HEK293 (cell line): Measurements from ENCODE around the gene ULBP1.
A peak's percentile ranks its signal among the peaks of the same experiment; 100 is the strongest.

Experiments used
- CTCF ChIA-PET: fragments of 350-600 bp; formaldehyde crosslinking; extraction: SDS; loops from one replicate; lab custom pipeline; 2021; ENCODE audit warnings: antibody characterized with exemption; lab: Yijun Ruan, JAX
- POLR2A ChIA-PET: fragments of 300-600 bp; formaldehyde crosslinking; extraction: SDS; loops from one replicate; lab custom pipeline; 2020; ENCODE audit warnings: antibody characterized with exemption, inconsistent platforms; lab: Yijun Ruan, JAX
- H3K27ac ChIP-seq: fragments of 200-500 bp; sonication (Bioruptor generic); 2 replicates; pipeline ENCODE4 v1.5.1; 2014; ENCODE audit warnings: low read depth, low read length, control low read depth, inconsistent platforms; ENCODE audit errors: extremely low read depth
- H3K36me3 ChIP-seq, 2 experiments: fragments of 200-500 bp in 1 of 2; sonication (Bioruptor generic) in 1 of 2; 1 replicate in 1 of 2; 2 replicates in 1 of 2; pipeline ENCODE4 v1.5.1; 2014 to 2017; ENCODE audit warnings: inconsistent platforms in 2 of 2, low read length in 2 of 2; ENCODE audit not compliant: control insufficient read depth in 2 of 2, insufficient read depth in 1 of 2
- H3K4me1 ChIP-seq: fragments of 200-500 bp; sonication (Bioruptor generic); 2 replicates; pipeline ENCODE4 v1.5.1; 2014; ENCODE audit warnings: mild to moderate bottlenecking, low read length, inconsistent platforms; ENCODE audit not compliant: control insufficient read depth, insufficient read depth
- H3K4me3 ChIP-seq: 2 replicates; pipeline ENCODE4 v1.5.1; 2011; ENCODE audit warnings: low read depth, mild to moderate bottlenecking, control low read depth, low read length, moderate library complexity
- H3K9me3 ChIP-seq: fragments of 200-500 bp; sonication (Bioruptor generic); 2 replicates; pipeline ENCODE4 v1.5.1; 2014; ENCODE audit warnings: low read depth, low read length, inconsistent platforms; ENCODE audit not compliant: control insufficient read depth, insufficient read depth
- BCL6B ChIP-seq: fragments of 450-650 bp; formaldehyde crosslinking; IDR thresholded peaks from 2 replicates; pipeline ENCODE4 v1.5.1; 2017; ENCODE audit warnings: missing biosample characterization, missing genetic modification characterization
- GLIS1 ChIP-seq: fragments of 450-650 bp; formaldehyde crosslinking; IDR thresholded peaks from 2 replicates; pipeline ENCODE4 v1.5.1; 2016; ENCODE audit warnings: missing biosample characterization, missing genetic modification characterization
- KLF1 ChIP-seq: fragments of 450-650 bp; formaldehyde crosslinking; IDR thresholded peaks from 2 replicates; pipeline ENCODE4 v1.5.1; 2016; ENCODE audit warnings: missing biosample characterization, missing genetic modification characterization
- MYNN ChIP-seq: fragments of 450-650 bp; formaldehyde crosslinking; IDR thresholded peaks from 2 replicates; pipeline ENCODE4 v1.5.1; 2016; ENCODE audit warnings: missing biosample characterization, missing genetic modification characterization, borderline replicate concordance
- PRDM1 ChIP-seq: fragments of 450-650 bp; formaldehyde crosslinking; IDR thresholded peaks from 2 replicates; pipeline ENCODE4; 2016; ENCODE audit warnings: missing biosample characterization, missing genetic modification characterization
- PRDM10 ChIP-seq: fragments of 450-650 bp; formaldehyde crosslinking; IDR thresholded peaks from 2 replicates; pipeline ENCODE4 v1.5.1; 2016; ENCODE audit warnings: missing biosample characterization, missing genetic modification characterization
- SALL2 ChIP-seq: fragments of 450-650 bp; formaldehyde crosslinking; IDR thresholded peaks from 2 replicates; pipeline ENCODE4 v1.5.0; 2017; ENCODE audit warnings: missing biosample characterization, mild to moderate bottlenecking, missing genetic modification characterization, borderline replicate concordance
- SCRT1 ChIP-seq: fragments of 450-650 bp; formaldehyde crosslinking; IDR thresholded peaks from 2 replicates; pipeline ENCODE4 v1.5.1; 2016; ENCODE audit warnings: missing biosample characterization, missing genetic modification characterization, borderline replicate concordance
- SCRT2 ChIP-seq: fragments of 450-650 bp; formaldehyde crosslinking; IDR thresholded peaks from 2 replicates; pipeline ENCODE4 v1.5.1; 2016; ENCODE audit warnings: missing biosample characterization, missing genetic modification characterization
- SETDB1 ChIP-seq: IDR thresholded peaks from one replicate; pipeline ENCODE4 v1.6.1; 2017; ENCODE audit warnings: mild to moderate bottlenecking, low read length, moderate library complexity, mixed read lengths; ENCODE audit not compliant: insufficient read length
- ZFP69B ChIP-seq: fragments of 450-650 bp; formaldehyde crosslinking; IDR thresholded peaks from 2 replicates; pipeline ENCODE4 v1.5.1; 2016; ENCODE audit warnings: missing biosample characterization, missing genetic modification characterization
- ZNF140 ChIP-seq: fragments of 450-650 bp; formaldehyde crosslinking; IDR thresholded peaks from 2 replicates; pipeline ENCODE4 v1.5.1; 2016; ENCODE audit warnings: missing biosample characterization, missing genetic modification characterization
- ZNF280C ChIP-seq: fragments of 450-650 bp; formaldehyde crosslinking; IDR thresholded peaks from 2 replicates; pipeline ENCODE4 v1.5.1; 2016; ENCODE audit warnings: missing biosample characterization, missing genetic modification characterization
- ZNF404 ChIP-seq: fragments of 450-650 bp; formaldehyde crosslinking; IDR thresholded peaks from 2 replicates; pipeline ENCODE4 v1.5.1; 2017; ENCODE audit warnings: missing biosample characterization, missing genetic modification characterization
- ZNF423 ChIP-seq: fragments of 450-650 bp; formaldehyde crosslinking; IDR thresholded peaks from 2 replicates; pipeline ENCODE4 v1.5.1; 2016; ENCODE audit warnings: missing biosample characterization, missing genetic modification characterization
- ZNF513 ChIP-seq: fragments of 450-650 bp; IDR thresholded peaks from 2 replicates; pipeline ENCODE4 v1.5.1; 2018; ENCODE audit warnings: missing biosample characterization, missing genetic modification characterization
- ZNF555 ChIP-seq: fragments of 450-650 bp; formaldehyde crosslinking; conservative IDR thresholded peaks from 2 replicates; pipeline ENCODE4 v1.5.1; 2017; ENCODE audit warnings: missing biosample characterization, mild to moderate bottlenecking, missing genetic modification characterization, inconsistent platforms
- ZNF558 ChIP-seq: fragments of 450-650 bp; formaldehyde crosslinking; IDR thresholded peaks from 2 replicates; pipeline ENCODE4 v1.5.1; 2016; ENCODE audit warnings: missing biosample characterization, missing genetic modification characterization
- ZNF624 ChIP-seq: fragments of 450-650 bp; formaldehyde crosslinking; IDR thresholded peaks from 2 replicates; pipeline ENCODE4 v1.5.1; 2017; ENCODE audit warnings: missing biosample characterization, missing genetic modification characterization
- ZNF677 ChIP-seq: fragments of 450-650 bp; IDR thresholded peaks from 2 replicates; pipeline ENCODE4 v1.5.0; 2018; ENCODE audit warnings: missing biosample characterization, mild to moderate bottlenecking, missing genetic modification characterization, moderate library complexity
- ZNF692 ChIP-seq: fragments of 450-650 bp; formaldehyde crosslinking; IDR thresholded peaks from 2 replicates; pipeline ENCODE4 v1.5.1; 2016; ENCODE audit warnings: missing biosample characterization, missing genetic modification characterization

ULBP1 gene

GRCh38 chr6:150004101-150004782 is 40.5 kb downstream of the ULBP1 start:
- Histone ChIP-seq H3K4me1 (peaks cover 3% of the 10 kb centered on the region; the same call in 1 of the 2 replicates), H3K27ac (no peak overlapping the region; the same call in 1 of the 2 replicates), H3K9me3 (no peaks in the 10 kb centered on the region), H3K36me3 (peaks cover 0 to 23% of the 10 kb centered on the region in 2 experiments; a peak in 1 of 3 replicates), H3K4me3 (peak overlapping the region; percentile 76)
- CTCF ChIA-PET = interaction anchor here (0.5 to 0.6 kb wide), 3 partner anchors 138 to 391 kb away, joined by 3 read pairs; no protein-coding TSS in a partner anchor
- POLR2A ChIA-PET = interaction anchor here (1.1 to 1.2 kb wide), 2 partner anchors 40 to 595 kb away, joined by 3 to 4 read pairs; partner anchors contain the start of gene ULBP1
- TF ChIP-seq ZNF280C (tag by site-specific recombination) (0 out of 2 replicates have a peak, but pooled peaks have one; percentile 63), KLF1 (tag by site-specific recombination) (peak; percentile 36; the same call in 1 of the 2 replicates), ZNF404 (tag by site-specific recombination) (no peak), SCRT1 (tag by site-specific recombination) (peak; percentile 64), GLIS1 (tag by site-specific recombination) (no peak), PRDM10 (tag by site-specific recombination) (peak; percentile 98), ZFP69B (no peak), ZNF140 (tag by site-specific recombination) (no peak), SCRT2 (tag by site-specific recombination) (peak; percentile 92)

GRCh38 chr6:150004783-150005717 is 41.3 kb downstream of the ULBP1 start:
- ChIA-PET POLR2A (interaction anchor here (1.1 to 1.2 kb wide), 2 partner anchors 41 to 594 kb away, joined by 3 to 4 read pairs; partner anchors contain the start of gene ULBP1), CTCF (interaction anchor here (0.6 kb wide), 2 partner anchors 139 to 142 kb away, joined by 3 read pairs; no protein-coding TSS in a partner anchor)
- H3K4me3 ChIP-seq = peak overlapping the region; percentile 76
- H3K4me1 ChIP-seq = peaks cover 3% of the 10 kb centered on the region; the same call in 1 of the 2 replicates
- peak overlapping the region; percentile 47; the same call in 1 of the 2 replicates for H3K27ac ChIP-seq
- no peaks in the 10 kb centered on the region for H3K9me3 ChIP-seq
- H3K36me3 ChIP-seq = peaks cover 0 to 14% of the 10 kb centered on the region in 2 experiments; a peak in 1 of 3 replicates
- TF ChIP-seq ZNF558 (tag by site-specific recombination) (0 out of 2 replicates have a peak, but pooled peaks have one; percentile 23), ZNF140 (tag by site-specific recombination) (no peak), ZNF513 (tag by site-specific recombination) (no peak), ZNF677 (tag by site-specific recombination) (no peak), ZNF555 (tag by site-specific recombination) (no peak), SALL2 (no peak), PRDM1 (tag by site-specific recombination) (no peak), ZNF624 (tag by site-specific recombination) (no peak), SETDB1 (no peak), MYNN (no peak), ZNF692 (tag by site-specific recombination) (peak; percentile 69; the same call in 1 of the 2 replicates), BCL6B (tag by site-specific recombination) (no peak), ZNF423 (tag by site-specific recombination) (no peak)
